ENCODE data around the gene COL16A1.
"Not testable (repeated sequence)": the region's sequence is repeated elsewhere in the genome, so short reads cannot be mapped to it uniquely, and the experiment has no call there.

COL16A1 gene

DNA sequence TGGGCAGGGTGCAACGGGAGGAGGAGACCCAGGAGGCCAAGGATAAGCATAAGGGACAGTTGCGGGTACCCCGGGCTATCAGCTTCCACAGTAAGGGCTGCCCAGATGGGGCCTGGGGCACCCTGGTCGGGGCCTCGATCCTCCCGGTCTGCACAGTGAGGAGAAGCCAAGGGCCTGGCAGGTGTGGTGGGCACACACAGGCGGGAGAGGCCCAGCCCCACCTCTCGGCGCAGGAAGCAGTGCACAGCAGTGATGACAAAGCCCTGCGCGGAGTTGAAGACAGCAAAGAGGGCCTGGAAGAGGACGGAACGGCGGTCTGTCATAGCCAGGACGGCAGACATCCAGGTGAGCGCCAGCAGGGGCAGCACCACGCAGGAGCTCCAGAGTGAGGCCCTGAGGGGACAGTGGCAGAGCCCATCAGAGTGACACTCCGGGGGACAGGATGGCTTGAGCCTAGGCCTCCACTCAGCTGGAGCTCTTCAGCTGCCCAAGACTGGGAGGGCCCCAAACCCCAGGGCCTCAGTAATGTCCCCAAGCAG is 29.0 kb upstream of the COL16A1 start:
- DNase-seq: no peak

DNA sequence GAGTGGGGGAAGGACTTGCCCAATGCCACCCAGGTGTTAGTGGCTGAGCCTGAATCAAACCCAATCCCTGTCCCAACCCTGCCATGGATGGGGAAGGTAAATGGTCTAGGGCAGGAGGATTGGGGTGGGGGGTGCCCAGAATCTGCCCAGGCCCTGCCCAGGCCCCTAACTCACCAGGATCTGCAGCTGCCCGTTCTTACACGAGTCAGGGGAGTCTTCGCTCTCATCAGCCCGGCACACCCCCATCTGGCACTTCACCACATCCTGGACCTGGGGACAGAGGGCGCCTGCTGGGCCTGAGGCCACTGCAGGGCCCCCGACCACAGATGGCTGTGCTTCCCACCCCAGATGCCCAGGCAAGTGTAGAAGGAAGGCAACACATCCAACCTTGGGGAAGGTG is 28.5 kb upstream of the COL16A1 start:
- no peak for DNase-seq

DNA sequence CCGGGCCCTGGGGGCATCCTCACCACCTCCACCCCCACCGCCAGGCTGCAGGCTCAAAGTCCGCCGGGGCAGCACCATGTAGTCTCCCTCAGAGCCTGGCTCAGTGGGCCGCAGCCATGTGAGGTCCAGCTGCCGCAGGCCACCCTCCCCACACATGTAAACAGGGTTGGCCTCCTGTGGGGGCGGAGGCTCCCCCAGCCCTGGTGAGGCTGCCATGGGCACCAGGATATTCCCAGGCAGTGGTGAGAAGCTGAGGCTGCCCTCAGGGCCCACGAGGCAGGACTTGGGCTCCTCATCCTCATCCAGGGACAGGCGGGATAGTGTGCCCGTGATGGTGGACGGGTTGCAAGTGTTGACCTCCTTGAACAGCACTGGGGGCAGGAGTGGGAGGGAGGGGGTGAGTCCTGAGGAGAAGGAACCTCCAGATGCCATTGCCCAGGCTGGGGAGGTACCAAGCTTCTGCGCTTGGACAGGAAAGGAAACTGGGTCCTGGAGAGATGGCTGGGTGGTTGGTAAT is 27.3 kb upstream of the COL16A1 start:
- no peak for DNase-seq

DNA sequence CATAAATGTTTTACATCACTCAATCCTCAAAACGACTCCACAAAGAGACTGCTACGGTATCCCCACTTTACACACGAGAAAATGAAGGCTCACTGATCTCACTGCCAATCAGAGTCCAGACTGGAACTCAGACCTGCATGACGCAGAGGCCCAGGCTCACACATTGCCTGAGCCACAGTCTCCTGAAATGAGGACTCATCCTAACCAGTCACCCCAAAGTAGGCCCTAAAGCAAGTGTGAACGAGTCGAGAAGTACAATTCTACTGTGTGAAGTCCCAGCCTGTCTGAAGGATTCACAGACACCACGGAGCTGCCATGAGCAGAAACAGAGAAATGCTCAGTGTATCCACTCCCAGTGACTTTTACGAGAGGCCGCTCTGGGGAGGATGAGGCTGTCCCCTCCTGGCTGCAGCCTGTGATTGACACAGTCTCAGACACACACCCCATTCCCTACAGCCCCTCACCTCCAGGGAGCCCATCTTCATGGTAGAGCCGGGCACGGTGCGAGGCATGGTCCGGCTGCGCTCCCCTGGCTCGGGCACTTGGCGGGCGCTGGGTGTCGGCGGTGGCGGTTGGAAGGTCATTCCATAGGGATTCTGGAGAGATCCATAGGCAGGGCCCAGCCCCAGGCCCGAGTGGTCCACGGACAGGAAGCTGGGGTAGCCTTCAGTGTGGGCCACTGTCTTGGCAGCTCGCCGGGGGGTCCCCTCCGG is 26.7 kb upstream of the COL16A1 start:
- no peak for DNase-seq

DNA sequence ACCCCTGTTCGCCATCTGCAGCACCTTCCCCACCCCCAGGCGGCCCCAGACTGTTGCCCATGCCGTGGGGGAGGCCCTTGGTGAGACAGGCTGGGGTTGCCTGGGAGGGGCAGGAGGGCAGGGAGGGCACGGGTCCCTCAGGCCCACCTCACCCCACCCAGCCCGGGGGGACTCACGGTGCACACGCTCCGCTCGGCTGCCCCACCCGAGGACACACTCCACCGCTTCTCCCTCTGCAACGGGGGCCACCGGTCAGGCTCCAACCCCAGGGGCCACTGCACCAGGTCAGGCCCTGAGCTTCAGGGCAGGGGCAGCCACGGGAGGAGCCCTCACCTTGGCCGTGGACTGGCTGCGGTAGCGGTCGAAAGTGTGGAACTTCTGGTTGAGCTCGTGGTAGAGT is 24.0 kb upstream of the COL16A1 start:
- DNase-seq: no peak

DNA sequence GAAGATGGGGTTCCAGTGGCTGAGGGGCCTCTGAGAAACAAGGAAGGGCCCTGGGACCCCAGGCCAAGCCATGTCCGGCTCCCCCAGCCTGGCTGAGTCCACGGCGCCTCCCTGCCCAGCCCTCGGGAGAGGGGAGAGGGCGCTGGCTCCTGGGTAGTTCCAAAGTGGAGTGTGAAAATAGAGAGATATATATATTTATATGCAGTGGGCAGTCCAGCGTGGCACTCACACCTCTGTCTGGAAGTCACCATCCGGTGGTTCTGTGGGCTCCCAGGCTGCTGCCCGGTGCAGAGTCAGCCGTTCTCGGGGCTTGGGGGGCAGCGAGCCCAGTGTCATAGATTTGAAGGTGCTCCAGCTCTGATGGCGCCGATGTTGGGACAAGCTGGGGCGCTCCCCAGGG is 23.4 kb upstream of the COL16A1 start:
- DNase-seq: no peak

DNA sequence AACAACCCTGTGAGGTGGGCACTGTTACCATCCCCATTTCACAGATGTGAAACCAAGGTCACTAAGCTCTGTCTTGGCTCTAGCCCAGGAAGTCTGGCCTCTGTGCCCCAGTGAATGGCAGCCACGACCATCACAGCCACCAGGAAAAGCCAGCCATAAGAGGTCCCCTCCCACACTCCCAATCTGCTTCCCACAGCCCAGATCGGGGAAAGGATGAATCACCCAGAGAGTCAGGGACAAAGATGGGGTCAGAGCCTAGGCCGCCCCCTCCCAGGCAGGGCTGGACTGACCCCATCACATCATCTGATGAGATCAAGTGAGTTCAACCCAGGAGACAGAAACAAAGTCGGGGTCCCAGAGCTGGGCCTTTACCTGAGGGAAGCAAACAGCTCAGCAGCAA is 22.9 kb upstream of the COL16A1 start:
- DNase-seq: no peak

DNA sequence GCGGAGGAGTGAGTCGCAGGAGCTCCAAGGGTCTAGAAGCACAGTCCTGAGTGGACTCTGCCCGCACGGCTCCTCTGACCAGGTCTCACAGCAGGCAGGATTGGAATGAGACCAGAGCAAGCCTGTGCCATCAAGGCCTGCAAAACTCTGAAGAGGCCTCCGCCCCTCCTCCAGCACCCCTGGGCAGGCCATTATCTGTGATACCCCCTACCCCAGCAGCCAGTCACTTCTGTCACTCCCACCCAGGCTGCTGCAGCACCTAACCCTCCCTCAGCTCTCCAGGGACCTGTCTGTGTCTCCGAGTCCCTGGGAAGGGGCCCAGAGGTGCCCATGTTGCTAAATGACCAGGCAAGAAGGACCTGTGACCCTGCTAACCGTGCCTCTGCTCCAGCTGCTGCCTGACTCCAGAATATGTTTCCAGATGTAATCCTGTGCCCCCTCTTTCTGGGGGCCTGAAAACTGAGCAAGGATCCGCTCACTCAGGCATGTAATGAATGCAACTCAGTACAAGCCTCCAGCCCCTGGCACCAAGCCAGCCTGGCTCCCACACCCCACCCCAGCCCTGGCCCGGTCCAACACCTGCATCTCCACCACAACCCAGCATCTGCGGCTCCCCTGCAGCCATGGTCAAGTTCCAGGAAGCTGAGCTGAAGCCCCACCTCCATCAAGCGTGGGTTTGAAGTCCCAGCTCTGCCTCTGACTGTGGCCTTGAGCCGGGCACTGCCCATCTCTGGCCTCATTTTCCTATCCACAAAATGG is 22.1 kb upstream of the COL16A1 start:
- no peak for DNase-seq

DNA sequence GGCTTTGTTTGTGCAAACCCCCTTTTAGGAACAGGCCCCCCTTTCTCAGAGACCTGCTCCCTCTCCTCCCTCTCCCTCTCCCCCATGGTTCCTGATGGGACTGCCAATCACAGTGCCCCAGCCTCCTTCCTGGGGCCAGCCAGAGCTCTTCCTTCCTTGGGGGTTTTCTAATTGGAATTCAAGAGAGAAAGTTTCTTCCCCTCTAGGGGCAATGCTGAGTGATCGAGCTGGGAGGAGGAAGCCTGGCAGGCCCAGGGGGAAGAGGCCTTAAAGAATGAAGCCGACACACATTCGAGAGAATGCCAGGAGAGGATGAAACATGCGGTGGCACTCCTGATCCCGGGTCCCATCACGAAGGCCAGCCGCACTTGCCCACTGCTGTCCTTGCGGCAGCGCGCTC is 21.3 kb upstream of the COL16A1 start:
- DNase-seq: no peak

DNA sequence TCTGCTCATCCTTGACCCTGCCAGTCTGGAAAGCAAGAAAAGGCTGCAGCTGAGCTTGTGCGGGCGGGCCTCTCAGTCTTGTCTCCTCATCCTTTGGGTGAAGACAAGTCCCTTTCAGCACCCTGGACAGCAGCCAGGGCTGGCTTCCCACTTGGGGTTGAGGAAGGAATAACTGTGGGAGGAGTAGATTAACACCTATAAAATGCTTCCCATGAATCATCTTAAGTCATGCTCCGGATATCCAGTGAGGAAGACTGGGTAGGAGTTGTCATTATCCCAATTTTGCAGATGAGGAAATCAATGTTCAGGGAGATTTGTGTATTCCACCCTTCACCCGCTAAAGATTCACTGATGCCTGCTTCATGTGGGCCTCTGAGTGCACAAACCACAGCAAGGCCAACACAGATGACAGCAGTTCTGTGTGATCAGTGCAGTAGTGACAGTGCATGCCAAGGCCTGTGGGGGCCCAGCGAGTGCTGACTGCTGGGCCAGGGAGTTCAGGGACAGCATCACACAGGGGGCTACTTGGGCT is 20.1 kb upstream of the COL16A1 start:
- DNase-seq: peak; percentile 81

DNA sequence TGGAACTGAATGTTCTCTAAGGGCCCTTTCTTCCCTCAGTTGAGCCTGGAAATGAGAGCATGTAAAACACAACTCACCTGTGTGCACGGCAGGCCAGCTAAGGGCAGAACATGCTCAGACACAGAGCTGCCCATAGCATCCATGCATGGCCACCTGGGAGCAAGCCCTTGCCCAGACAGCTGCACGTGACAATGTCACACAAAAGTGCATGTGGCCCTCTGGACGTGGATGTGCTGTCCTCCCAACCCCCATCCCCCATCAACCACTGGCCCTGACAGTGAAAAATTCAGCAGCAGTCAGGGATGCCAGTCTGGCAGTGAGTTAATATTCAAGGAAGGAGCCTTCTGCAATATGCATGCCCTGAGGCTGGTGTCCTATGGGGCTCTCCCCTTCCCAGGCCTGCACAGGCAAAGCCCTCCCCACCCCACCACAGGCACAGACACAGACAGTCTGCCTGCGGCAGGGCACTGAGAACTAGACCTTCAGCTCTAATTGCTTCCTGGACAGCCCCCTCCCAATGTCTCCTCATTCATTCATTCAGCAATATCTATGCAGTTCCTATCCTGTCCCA is 14.6 kb upstream of the COL16A1 start:
- no peak for DNase-seq

DNA sequence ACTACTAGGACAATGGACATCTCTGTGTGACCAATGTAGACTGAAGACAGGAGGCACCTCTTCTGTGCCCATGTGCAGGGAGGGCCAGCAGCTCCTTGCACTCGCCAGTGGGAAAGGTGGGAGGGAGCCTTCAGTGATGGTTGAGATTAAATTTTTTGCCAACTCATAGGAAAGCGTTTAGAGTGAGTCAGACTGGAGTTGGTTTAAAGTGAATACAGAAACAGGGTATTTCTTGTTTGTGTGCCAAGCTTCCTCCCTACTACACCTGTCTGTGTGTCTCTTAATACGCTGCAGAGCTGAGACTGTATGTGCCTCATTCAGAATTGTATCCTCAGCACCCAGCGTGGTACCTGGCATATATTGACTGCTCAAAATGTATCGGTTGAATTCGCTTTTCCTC is 13.5 kb upstream of the COL16A1 start:
- no peak for DNase-seq

DNA sequence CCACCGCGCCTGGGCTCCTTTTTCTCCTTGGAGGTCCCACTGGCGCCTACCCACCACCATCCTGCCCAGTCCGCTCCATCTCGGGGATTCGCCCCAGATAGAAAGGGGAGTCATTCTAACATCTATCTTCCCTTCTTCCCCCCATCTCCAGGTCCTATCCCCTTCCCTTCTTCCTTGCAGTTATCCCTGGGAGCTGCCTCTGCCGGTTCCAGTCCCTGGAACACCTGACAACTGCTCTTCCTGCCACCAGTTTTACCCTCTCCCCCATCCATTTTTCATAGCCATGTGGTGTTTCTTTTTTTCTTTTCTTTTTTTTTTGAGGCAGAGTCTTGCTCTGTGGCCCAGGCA is 12.0 kb upstream of the COL16A1 start:
- DNase-seq: no peak

DNA sequence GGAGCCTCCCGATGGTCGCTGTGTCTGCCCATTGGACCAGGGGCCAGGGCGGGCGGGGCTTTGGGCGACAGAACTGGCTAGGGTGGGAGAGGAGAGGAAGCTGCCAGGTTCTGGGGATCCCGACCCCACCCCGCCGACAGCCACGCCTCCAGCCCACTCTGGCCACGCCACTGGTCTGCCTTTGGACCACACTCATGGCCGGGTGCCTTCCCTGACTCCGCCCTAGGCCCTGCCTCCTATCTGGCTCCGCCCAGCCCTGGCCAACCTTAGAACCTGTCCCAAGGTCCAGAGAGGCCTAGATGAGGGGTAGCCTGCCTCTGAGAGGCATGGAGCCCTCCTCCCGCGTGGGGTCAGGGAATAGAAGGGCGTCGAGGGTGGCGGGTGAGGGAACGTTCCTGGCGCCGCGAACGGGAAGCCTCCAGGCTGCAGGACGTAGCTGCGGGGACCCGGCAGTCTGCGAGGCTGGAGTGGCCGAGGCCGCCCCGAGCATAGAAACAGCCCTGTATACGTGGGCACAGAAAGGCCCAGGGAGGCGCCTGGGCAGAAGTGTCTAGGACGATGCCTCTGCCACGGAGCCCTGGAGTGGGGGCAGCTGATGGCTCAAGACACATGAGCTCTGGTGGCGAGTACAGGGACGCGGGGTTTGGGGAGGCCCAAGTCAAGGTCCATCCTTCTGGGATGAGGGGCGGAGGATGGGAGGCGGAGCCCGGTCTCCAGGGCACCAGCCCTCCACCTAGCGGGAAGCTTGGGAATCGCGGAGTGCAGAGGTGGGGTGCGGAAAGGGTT is 11.5 kb upstream of the COL16A1 start:
- DNase-seq: peak; percentile 31

DNA sequence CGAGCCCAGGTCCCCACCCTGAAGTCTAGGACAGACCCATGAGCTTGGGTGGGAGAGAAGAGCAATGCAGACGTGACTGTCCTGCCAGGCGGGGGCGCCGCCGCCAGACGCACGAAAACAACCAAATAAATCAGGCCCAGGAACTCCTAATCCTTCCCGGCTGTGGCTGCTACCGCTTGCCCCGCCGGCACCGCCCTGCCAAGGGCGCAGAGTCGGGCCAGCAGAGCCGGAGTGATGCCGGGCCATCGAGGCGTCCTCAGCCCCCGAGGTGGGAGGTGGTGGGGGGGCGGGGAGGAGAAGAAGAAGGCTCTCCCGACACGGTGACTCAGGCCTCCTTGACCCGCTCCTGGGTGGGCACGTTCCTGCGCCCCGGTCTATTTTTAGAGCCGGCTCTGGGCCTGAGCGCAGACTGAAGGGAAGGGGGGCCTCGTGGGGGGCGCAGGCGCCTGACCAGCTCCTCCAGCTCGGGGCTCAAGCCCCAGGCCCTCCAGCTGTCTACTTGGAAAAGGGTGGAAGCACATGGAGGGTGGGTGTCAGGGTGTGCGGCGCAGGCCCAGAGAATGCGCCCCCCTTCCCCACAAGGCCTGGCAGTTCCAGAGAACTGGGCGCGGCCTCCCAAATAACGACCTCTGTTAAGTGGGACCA is 10.7 kb upstream of the COL16A1 start:
- no peak for DNase-seq

DNA sequence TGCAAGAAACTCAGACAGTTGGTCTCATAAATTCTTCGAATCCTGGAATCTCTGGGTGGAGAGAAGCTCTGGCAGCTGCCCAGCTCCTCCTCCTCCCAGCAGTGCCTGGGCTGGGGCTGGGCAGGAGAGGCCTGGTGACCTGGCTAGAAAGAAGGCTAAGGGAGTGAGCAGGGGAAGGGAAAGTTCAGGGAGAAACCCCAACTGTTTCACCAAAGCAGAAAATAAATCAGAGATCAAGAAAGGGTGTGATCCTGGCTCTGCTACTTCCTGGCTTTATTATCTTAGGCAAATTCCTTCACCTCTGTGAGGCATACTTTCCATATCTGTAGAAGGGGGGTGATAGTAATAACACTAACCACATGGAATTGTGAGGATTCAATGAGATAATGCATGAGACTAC is 8.8 kb upstream of the COL16A1 start:
- DNase-seq: peak; percentile 45

DNA sequence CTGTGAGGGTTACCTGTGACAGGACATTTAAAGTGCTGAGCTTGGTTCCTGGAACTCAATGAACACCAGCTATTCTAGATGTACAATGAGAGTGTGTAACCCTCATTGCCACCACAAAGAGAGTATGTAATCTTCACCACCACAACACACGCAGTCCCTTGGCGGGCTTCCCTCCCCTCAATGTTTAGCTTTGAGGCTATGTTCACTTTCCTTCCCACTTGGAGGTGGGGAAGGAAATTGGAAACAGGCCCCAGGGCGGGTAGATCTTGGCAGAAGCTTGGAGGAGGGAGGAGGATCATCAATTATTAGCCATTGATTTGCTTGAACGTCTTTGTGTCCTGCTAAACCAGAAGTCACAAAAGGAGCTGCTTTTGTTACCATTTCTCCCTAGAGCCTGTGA is 8.3 kb upstream of the COL16A1 start:
- DNase-seq: no peak

DNA sequence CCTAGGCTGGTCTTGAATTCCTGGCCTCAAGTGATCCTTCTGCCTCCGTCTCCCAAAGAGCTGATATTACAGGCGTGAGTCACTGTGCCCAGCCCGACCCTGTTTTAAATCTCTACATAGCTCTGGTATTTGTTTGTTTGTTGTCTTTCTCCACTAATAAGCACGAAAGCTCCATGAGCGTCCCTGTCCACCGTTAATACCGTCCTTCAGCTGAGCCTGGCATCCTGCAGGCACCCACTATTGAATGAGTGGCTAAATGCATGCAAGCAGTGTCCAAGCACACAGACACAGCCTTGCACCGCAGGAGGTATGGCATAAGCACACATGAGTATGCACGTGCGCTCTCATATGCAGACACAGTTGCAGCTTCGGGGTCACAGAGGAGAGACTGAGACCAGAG is 4.5 kb upstream of the COL16A1 start:
- peak; percentile 44 for DNase-seq

DNA sequence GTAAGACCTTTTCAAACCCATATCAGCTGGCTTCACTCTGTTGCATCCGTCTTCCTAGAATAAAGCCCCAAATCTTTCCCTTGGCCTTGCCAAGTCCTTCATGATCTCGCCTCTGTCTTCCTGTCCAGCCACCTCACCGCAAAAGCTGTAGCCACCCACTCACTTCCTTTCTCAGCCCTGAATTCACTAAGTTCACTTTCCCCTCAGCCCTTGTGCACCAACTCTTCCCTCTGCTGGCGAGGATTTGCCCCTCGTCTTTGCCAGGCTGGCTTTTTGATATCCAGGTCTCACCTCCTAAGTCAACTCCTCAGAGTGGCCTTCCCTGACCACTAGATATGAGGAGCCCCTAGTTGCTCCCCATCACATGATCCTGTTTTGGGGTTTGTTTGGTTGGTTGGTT is 3.9 kb upstream of the COL16A1 start:
- DNase-seq: no peak

DNA sequence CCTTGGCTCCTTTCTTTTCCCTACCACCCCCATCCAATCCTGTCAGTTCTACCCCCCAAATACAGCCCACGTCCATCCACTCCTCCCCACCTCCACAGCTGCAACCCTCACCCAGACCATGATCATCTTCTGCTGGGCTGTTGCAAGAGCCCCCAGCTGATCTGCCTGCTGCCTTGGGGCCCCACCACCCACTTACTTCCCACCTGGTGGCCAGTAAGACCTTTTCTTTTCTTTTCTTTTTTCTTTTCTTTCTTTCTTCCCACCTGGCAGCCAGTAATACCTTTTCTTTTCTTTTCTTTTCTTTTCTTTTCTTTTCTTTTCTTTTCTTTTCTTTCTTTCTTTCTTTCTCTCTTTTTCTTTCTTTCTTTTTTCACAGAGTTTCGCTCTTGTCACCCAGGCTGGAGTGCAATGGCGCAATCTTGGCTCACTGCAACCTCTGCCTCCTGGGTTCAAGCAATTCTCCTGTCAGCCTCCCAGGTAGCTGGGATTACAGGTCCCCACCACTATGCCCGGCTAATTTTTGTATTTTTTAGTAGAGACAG is 3.3 kb upstream of the COL16A1 start:
- not testable (repeated sequence) for DNase-seq

DNA sequence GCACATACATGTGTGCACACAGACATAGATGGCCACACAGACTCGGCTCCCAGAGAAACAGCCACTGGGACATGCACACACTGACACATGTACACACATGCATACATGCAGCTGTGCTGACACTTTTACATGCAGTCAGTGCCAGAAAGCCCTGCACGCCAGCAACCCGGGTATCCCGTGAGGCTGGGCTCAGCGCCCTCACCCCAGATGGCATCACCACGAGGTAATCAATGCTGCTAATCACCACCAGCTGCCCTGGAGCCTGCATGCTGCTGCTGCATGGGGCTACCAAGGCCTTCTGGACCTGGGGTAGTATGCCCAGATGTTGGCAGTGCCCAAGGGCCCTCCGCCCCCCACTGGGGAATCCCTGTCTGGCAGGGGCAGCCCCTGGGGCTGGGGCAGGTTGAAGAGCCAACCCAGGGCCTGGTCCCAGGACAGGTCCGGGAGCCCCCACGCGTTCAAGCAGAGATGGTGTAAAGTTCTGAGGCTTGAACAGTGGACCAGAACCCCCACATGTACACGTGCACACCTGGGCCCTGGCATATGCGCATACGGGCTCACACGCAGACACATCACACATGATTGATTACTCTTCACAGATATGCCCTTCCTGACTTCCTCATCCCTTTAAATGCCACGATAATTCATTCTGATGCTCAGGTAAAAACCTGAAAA is 2.7 kb upstream of the COL16A1 start:
- peak; percentile 33 for DNase-seq
